NCI-H1092 treated with DMSO at 0.1 percent for 48 hours (cell line): ENCODE results near the gene SSUH2.

ENCODE experiments used
- DNase-seq: peaks from one replicate; lab custom pipeline; 2025; lab: John Stamatoyannopoulos, UW

Gene SSUH2

GRCh38 chr3:8641472-8641871 lies 3.1 kb downstream of the SSUH2 start:
- DNase-seq: no peak

GRCh38 chr3:8640223-8640622 lies 4.4 kb downstream of the SSUH2 start:
- DNase-seq: no peak

GRCh38 chr3:8639659-8640000 lies 5.0 kb downstream of the SSUH2 start:
- DNase-seq: no peak

GRCh38 chr3:8638994-8639658 lies 5.5 kb downstream of the SSUH2 start:
- no peak for DNase-seq

- DNase-seq: no peak
Observed at GRCh38 chr3:8637348-8637747, 7.2 kb downstream of the SSUH2 start.

- DNase-seq: no peak
Observed at GRCh38 chr3:8635631-8636030, 9.0 kb downstream of the SSUH2 start.

GRCh38 chr3:8635125-8635524 lies 9.5 kb downstream of the SSUH2 start:
- DNase-seq: no peak

- no peak for DNase-seq
Observed at GRCh38 chr3:8632402-8633237, 12.0 kb downstream of the SSUH2 start.

- no peak for DNase-seq
Observed at GRCh38 chr3:8631661-8632060, 12.9 kb downstream of the SSUH2 start.

GRCh38 chr3:8629151-8630021 lies 15.2 kb downstream of the SSUH2 start:
- DNase-seq: no peak

- DNase-seq: no peak
Observed at GRCh38 chr3:8627949-8628348, 16.6 kb downstream of the SSUH2 start.

- no peak for DNase-seq
Observed at GRCh38 chr3:8627201-8627940, 17.2 kb downstream of the SSUH2 start.

- DNase-seq: no peak
Observed at GRCh38 chr3:8625991-8626390, 18.6 kb downstream of the SSUH2 start.

- DNase-seq: no peak
Observed at GRCh38 chr3:8624612-8625011, 20.0 kb downstream of the SSUH2 start.

GRCh38 chr3:8623741-8624140 lies 20.9 kb downstream of the SSUH2 start:
- DNase-seq: no peak

- peak; percentile 32 for DNase-seq
Observed at GRCh38 chr3:8622873-8623691, 21.5 kb downstream of the SSUH2 start.

- DNase-seq: no peak
Observed at GRCh38 chr3:8621872-8622271, 22.7 kb downstream of the SSUH2 start.

- DNase-seq: no peak
Observed at GRCh38 chr3:8621141-8621540, 23.5 kb downstream of the SSUH2 start.

- no peak for DNase-seq
Observed at GRCh38 chr3:8619548-8619947, 25.1 kb downstream of the SSUH2 start.

GRCh38 chr3:8618950-8619349 lies 25.6 kb downstream of the SSUH2 start:
- no peak for DNase-seq

- no peak for DNase-seq
Observed at GRCh38 chr3:8617921-8618320, 26.7 kb downstream of the SSUH2 start.
